Epithelial cell of prostate (primary cell): Measurements from ENCODE around the gene FOXJ3.
A peak's percentile ranks its signal among the peaks of the same experiment; 100 is the strongest.
"Not testable (repeated sequence)": the region's sequence is repeated elsewhere in the genome, so short reads cannot be mapped to it uniquely, and the experiment has no call there.

ENCODE experiments used
- DNase-seq: peaks from one replicate; pipeline ENCODE4 v3.0.0-alpha.2; 2011; ENCODE audit warnings: low read depth, low spot score
- H3K27ac ChIP-seq: fragments of 450-650 bp; 2 replicates; pipeline ENCODE4 v1.5.1; 2017; ENCODE audit warnings: mild to moderate bottlenecking

The FOXJ3 gene

GRCh38 chr1:42206930-42207329 is 128.1 kb downstream of the FOXJ3 start:
- peak overlapping the region; percentile 67 for H3K27ac ChIP-seq
- not testable (repeated sequence) for DNase-seq

- DNase-seq = peak; percentile 60
- peak overlapping the region; percentile 67 for H3K27ac ChIP-seq
These were observed 128.9 kb downstream of the FOXJ3 start for GRCh38 chr1:42206164-42206563.

GRCh38 chr1:42201986-42202385 is 133.0 kb downstream of the FOXJ3 start:
- DNase-seq = no peak
- H3K27ac ChIP-seq = no peak overlapping the region

GRCh38 chr1:42198251-42198650 is 136.8 kb downstream of the FOXJ3 start:
- DNase-seq = no peak
- H3K27ac ChIP-seq = no peak overlapping the region

GRCh38 chr1:42195841-42196240 is 139.2 kb downstream of the FOXJ3 start:
- no peak for DNase-seq
- no peak overlapping the region for H3K27ac ChIP-seq

- peak overlapping the region; percentile 49 for H3K27ac ChIP-seq
- DNase-seq = no peak
These were observed 142.9 kb downstream of the FOXJ3 start for GRCh38 chr1:42192106-42192505.

GRCh38 chr1:42191319-42191718 is 143.7 kb downstream of the FOXJ3 start:
- H3K27ac ChIP-seq = peak overlapping the region; percentile 49
- DNase-seq = no peak

- no peak for DNase-seq
- no peak overlapping the region for H3K27ac ChIP-seq
These were observed 144.8 kb downstream of the FOXJ3 start for GRCh38 chr1:42189931-42190853.

GRCh38 chr1:42186152-42186551 is 148.9 kb downstream of the FOXJ3 start:
- no peak for DNase-seq
- H3K27ac ChIP-seq = peak overlapping the region; percentile 22

- no peak for DNase-seq
- no peak overlapping the region for H3K27ac ChIP-seq
These were observed 150.4 kb downstream of the FOXJ3 start for GRCh38 chr1:42184616-42185015.

- no peak overlapping the region for H3K27ac ChIP-seq
These were observed 151.1 kb downstream of the FOXJ3 start for GRCh38 chr1:42183957-42184268.

GRCh38 chr1:42183210-42183956 is 151.7 kb downstream of the FOXJ3 start:
- no peak for DNase-seq
- no peak overlapping the region for H3K27ac ChIP-seq

More at GRCh38 chr1:42183957-42184268, 151.1 kb downstream of the FOXJ3 start:
- no peak for DNase-seq

- H3K27ac ChIP-seq = no peak overlapping the region
- no peak for DNase-seq
These were observed 153.3 kb downstream of the FOXJ3 start for GRCh38 chr1:42181687-42182086.

GRCh38 chr1:42179900-42180329 is 155.1 kb downstream of the FOXJ3 start:
- no peak overlapping the region for H3K27ac ChIP-seq
- no peak for DNase-seq

GRCh38 chr1:42179275-42179674 is 155.8 kb downstream of the FOXJ3 start:
- DNase-seq = no peak
- no peak overlapping the region for H3K27ac ChIP-seq

GRCh38 chr1:42178249-42178648 is 156.8 kb downstream of the FOXJ3 start:
- no peak for DNase-seq
- H3K27ac ChIP-seq = peak overlapping the region; percentile 60

- H3K27ac ChIP-seq = peak overlapping the region; percentile 60
These were observed 157.5 kb downstream of the FOXJ3 start for GRCh38 chr1:42177541-42177981.

GRCh38 chr1:42176902-42177519 is 158.0 kb downstream of the FOXJ3 start:
- DNase-seq = no peak
- H3K27ac ChIP-seq = peak overlapping the region; percentile 60

More at GRCh38 chr1:42177541-42177981, 157.5 kb downstream of the FOXJ3 start:
- peak; percentile 66 for DNase-seq

- DNase-seq = no peak
- peak overlapping the region; percentile 94 for H3K27ac ChIP-seq
These were observed 159.6 kb downstream of the FOXJ3 start for GRCh38 chr1:42175314-42176054.
